ENCODE data around the gene TBX22. TPM values are rescaled to one million over a fixed set of nuclear protein-coding genes. Genes with fewer than 3 reads are reported as not detected.

TBX22 gene
- total and polyA plus RNA-seq, 4 donors: not detected

- Histone ChIP-seq H3K9ac (ENCODE audit: insufficient read depth in 1 of 2, low read length in 2 of 2) (no peak overlapping the region), H3K27me3 (ENCODE audit: control insufficient read depth in 3 of 3, insufficient read depth in 3 of 3, low read length in 2 of 3) (no peaks in the 10 kb centered on the region), H3K9me3 (ENCODE audit: control insufficient read depth in 4 of 4, insufficient read depth in 3 of 4, low read length in 3 of 4) (no peaks in the 10 kb centered on the region), H3K27ac (ENCODE audit: low read depth in 1 of 2, low read length in 1 of 2) (no peak overlapping the region), H3K4me3 (no peak overlapping the region), H3K4me1 (ENCODE audit: control insufficient read depth in 5 of 5, insufficient read depth in 5 of 5, low read length in 5 of 5) (no peaks in the 10 kb centered on the region), H3K36me3 (ENCODE audit: control insufficient read depth in 4 of 4, insufficient read depth in 4 of 4, low read length in 4 of 4) (no peaks in the 10 kb centered on the region)
- no peak for DNase-seq
- 68 to 87% methylated on average over 10 of the region's 10 CpGs for WGBS, 2 donors
- no peak for ATAC-seq (ENCODE audit: insufficient read depth, low FRiP score)
- TF ChIP-seq CTCF (IDR thresholded peaks at IDR 0.05; ENCODE audit: control extremely low read depth, extremely low read depth): no peak
These were observed 3.0 kb upstream of the TBX22 start for GRCh38 chrX:80011522-80011921.

- H3K4me3 ChIP-seq: no peak overlapping the region
- no peaks in the 10 kb centered on the region for H3K36me3 ChIP-seq (ENCODE audit: control insufficient read depth in 4 of 4, insufficient read depth in 4 of 4, low read length in 4 of 4)
- WGBS, 2 donors: 60 to 80% methylated on average over 3 of the region's 3 CpGs
- no peak for DNase-seq
- no peak for TF ChIP-seq CTCF (IDR thresholded peaks at IDR 0.05; ENCODE audit: control extremely low read depth, extremely low read depth)
- H3K9ac ChIP-seq (ENCODE audit: insufficient read depth in 1 of 2, low read length in 2 of 2): no peak overlapping the region
- no peak overlapping the region for H3K27ac ChIP-seq (ENCODE audit: low read depth in 1 of 2, low read length in 1 of 2)
- no peaks in the 10 kb centered on the region for H3K4me1 ChIP-seq (ENCODE audit: control insufficient read depth in 5 of 5, insufficient read depth in 5 of 5, low read length in 5 of 5)
- no peaks in the 10 kb centered on the region for H3K9me3 ChIP-seq (ENCODE audit: control insufficient read depth in 4 of 4, insufficient read depth in 3 of 4, low read length in 3 of 4)
- H3K27me3 ChIP-seq (ENCODE audit: control insufficient read depth in 3 of 3, insufficient read depth in 3 of 3, low read length in 2 of 3): no peaks in the 10 kb centered on the region
- no peak for ATAC-seq (ENCODE audit: insufficient read depth, low FRiP score)
These were observed 1.6 kb downstream of the TBX22 start for GRCh38 chrX:80016182-80016581.

GRCh38 chrX:80021621-80022020 is 7.1 kb downstream of the TBX22 start:
- Histone ChIP-seq H3K9ac (ENCODE audit: insufficient read depth in 1 of 2, low read length in 2 of 2) (no peak overlapping the region), H3K4me3 (no peak overlapping the region), H3K9me3 (ENCODE audit: control insufficient read depth in 4 of 4, insufficient read depth in 3 of 4, low read length in 3 of 4) (no peaks in the 10 kb centered on the region), H3K27me3 (ENCODE audit: control insufficient read depth in 3 of 3, insufficient read depth in 3 of 3, low read length in 2 of 3) (peaks cover 0 to 14% (median 2%) of the 10 kb centered on the region in 3 donors), H3K27ac (ENCODE audit: low read depth in 1 of 2, low read length in 1 of 2) (no peak overlapping the region), H3K36me3 (ENCODE audit: control insufficient read depth in 4 of 4, insufficient read depth in 4 of 4, low read length in 4 of 4) (no peaks in the 10 kb centered on the region), H3K4me1 (ENCODE audit: control insufficient read depth in 5 of 5, insufficient read depth in 5 of 5, low read length in 5 of 5) (no peaks in the 10 kb centered on the region)
- no peak for TF ChIP-seq CTCF (IDR thresholded peaks at IDR 0.05; ENCODE audit: control extremely low read depth, extremely low read depth)
- ATAC-seq (ENCODE audit: insufficient read depth, low FRiP score) (no peak), DNase-seq (peak in 1 of 3 donors; percentile 0)
- 14 to 30% methylated on average over 4 of the region's 4 CpGs for WGBS, 2 donors

GRCh38 chrX:80022363-80023031 is 7.9 kb downstream of the TBX22 start:
- 2 to 23% methylated on average over 27 to 35 of the region's 35 CpGs for WGBS, 2 donors
- Histone ChIP-seq H3K4me1 (ENCODE audit: control insufficient read depth in 5 of 5, insufficient read depth in 5 of 5, low read length in 5 of 5) (no peaks in the 10 kb centered on the region), H3K36me3 (ENCODE audit: control insufficient read depth in 4 of 4, insufficient read depth in 4 of 4, low read length in 4 of 4) (no peaks in the 10 kb centered on the region), H3K27me3 (ENCODE audit: control insufficient read depth in 3 of 3, insufficient read depth in 3 of 3, low read length in 2 of 3) (peaks cover 0 to 14% (median 2%) of the 10 kb centered on the region in 3 donors), H3K9me3 (ENCODE audit: control insufficient read depth in 4 of 4, insufficient read depth in 3 of 4, low read length in 3 of 4) (no peaks in the 10 kb centered on the region), H3K4me3 (no peak overlapping the region), H3K27ac (ENCODE audit: low read depth in 1 of 2, low read length in 1 of 2) (no peak overlapping the region), H3K9ac (ENCODE audit: insufficient read depth in 1 of 2, low read length in 2 of 2) (no peak overlapping the region)
- no peak for TF ChIP-seq CTCF (IDR thresholded peaks at IDR 0.05; ENCODE audit: control extremely low read depth, extremely low read depth)
- peak in 1 of 3 donors; percentile 1 for DNase-seq
- ATAC-seq (ENCODE audit: insufficient read depth, low FRiP score): no peak

All from lung (tissue), 12 donors.